HUES64 (cell line): ENCODE measurements around the gene PRSS56.

Experiments used
- H3K27ac ChIP-seq: 2 replicates; pipeline ENCODE4 v1.7.0; 2013; ENCODE audit warnings: low read depth, low read length, inconsistent platforms
- H3K27me3 ChIP-seq: 2 replicates; pipeline ENCODE4 v1.6.1; 2013; ENCODE audit warnings: mild to moderate bottlenecking, low read length; ENCODE audit not compliant: insufficient read depth
- H3K36me3 ChIP-seq: 2 replicates; pipeline ENCODE4 v1.6.1; 2013; ENCODE audit warnings: mild to moderate bottlenecking, low read length; ENCODE audit not compliant: insufficient read depth
- H3K4me1 ChIP-seq: 2 replicates; pipeline ENCODE4 v1.6.1; 2013; ENCODE audit warnings: mild to moderate bottlenecking, low read length, moderate library complexity; ENCODE audit not compliant: insufficient read depth
- H3K4me3 ChIP-seq: 2 replicates; pipeline ENCODE4 v1.5.1; 2013; ENCODE audit warnings: mild to moderate bottlenecking, low read length, moderate library complexity
- H3K9ac ChIP-seq: 2 replicates; pipeline ENCODE4 v1.6.1; 2013; ENCODE audit warnings: mild to moderate bottlenecking, low read depth, low read length
- H3K9me3 ChIP-seq: 2 replicates; pipeline ENCODE4 v1.6.1; 2013; ENCODE audit warnings: low read depth, low read length; ENCODE audit not compliant: insufficient read depth
- WGBS: fragments of 150-250, 120-280 bp; methylation state at CpG from one replicate; pipeline ENCODE4 v1.1.7; 2013; ENCODE audit warnings: missing lambda C conversion rate; 5-methylcytosine and 5-hydroxymethylcytosine counted together

PRSS56 gene

DNA sequence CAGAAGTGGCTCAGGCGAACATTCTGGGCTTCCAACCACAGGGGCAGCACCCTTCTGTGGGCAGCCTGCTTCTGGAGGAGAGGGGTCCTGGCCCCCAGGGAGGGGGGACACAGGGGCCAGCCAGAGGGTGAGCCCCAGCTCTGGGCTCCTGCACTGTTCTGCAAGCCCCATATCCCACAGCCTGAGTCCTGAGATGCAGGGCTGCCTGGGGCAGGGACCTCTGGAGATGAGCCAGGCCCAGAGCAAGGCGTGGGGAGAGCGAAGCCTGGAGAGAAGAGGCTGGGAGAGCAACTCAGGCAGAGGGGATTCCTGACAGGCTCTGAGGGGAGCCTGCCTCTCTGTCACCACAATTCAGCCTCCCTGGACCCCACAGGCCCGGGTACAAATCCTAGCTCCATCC, 13.5 kb upstream of the PRSS56 start:
- H3K4me1 ChIP-seq, result peaks cover 16% of the 10 kb centered on the region
- H3K9ac ChIP-seq, result no peak overlapping the region
- peaks cover 63% of the 10 kb centered on the region for H3K27me3 ChIP-seq
- H3K9me3 ChIP-seq, result no peaks in the 10 kb centered on the region
- WGBS, result 81% methylated on average over 4 of the region's 4 CpGs
- H3K4me3 ChIP-seq, result no peak overlapping the region
- no peaks in the 10 kb centered on the region for H3K36me3 ChIP-seq
- no peak overlapping the region for H3K27ac ChIP-seq

DNA sequence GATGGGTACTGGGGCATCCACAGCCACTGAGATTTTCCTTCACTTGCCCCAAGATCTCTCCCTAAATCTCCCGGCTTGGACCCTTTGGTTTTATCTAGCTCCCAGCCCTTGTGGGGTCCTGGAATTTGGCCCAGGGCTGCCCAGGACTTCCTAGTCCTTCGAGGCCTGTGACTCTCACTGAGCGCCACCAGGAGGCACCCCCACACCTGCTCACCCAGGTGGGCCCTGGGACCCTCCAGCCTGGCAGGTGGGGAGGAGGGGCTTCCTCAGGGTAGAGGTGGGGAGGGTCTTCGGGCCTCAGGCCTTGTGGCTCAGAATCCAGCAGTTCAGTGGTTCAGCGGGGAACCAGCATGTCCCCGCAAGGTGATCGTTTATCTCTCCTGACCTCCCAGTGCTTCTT, 11.9 kb upstream of the PRSS56 start:
- WGBS, result 90% methylated on average over 7 of the region's 7 CpGs

DNA sequence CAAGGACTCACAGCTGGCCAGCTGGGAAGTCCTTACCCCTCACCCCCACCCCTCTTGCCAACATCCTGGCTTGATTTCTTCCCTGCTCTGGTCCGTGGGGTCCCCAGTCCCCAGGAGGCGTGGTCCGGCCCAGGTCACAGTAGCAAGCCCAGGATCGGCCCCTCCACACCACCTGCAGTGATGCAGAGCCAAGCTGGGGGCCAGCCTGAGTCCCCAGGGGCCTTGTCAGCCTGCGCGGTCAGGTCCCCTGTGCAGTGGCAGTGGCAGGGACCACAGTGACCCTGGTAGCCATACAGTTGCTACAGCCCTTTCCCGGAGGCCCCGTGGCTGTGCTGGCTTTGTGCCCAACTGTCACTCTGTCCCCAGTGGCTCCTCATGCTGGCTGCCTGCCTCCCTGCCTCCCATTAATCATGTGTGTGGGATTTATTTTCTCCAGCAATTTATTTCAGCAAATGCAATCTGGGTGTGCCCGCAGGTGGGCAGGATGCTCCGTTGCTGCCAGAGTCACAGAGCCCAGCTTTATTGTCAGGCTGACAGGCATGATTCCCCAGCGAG, 8.8 kb upstream of the PRSS56 start:
- Histone ChIP-seq H3K36me3 (no peaks in the 10 kb centered on the region), H3K27me3 (peaks cover 18% of the 10 kb centered on the region), H3K4me3 (no peak overlapping the region), H3K9me3 (no peaks in the 10 kb centered on the region), H3K27ac (no peak overlapping the region), H3K9ac (no peak overlapping the region), H3K4me1 (no peaks in the 10 kb centered on the region)
- WGBS, result 91% methylated on average over 11 of the region's 11 CpGs

More for the DNA sequence above, 11.9 kb upstream of the PRSS56 start:
- no peaks in the 10 kb centered on the region for H3K36me3 ChIP-seq
- no peak overlapping the region for H3K9ac ChIP-seq
- H3K27me3 ChIP-seq, result peaks cover 50% of the 10 kb centered on the region
- H3K4me1 ChIP-seq, result peaks cover 10% of the 10 kb centered on the region; the same call in 1 of the 2 replicates
- no peak overlapping the region for H3K4me3 ChIP-seq
- H3K27ac ChIP-seq, result no peak overlapping the region
- no peaks in the 10 kb centered on the region for H3K9me3 ChIP-seq

DNA sequence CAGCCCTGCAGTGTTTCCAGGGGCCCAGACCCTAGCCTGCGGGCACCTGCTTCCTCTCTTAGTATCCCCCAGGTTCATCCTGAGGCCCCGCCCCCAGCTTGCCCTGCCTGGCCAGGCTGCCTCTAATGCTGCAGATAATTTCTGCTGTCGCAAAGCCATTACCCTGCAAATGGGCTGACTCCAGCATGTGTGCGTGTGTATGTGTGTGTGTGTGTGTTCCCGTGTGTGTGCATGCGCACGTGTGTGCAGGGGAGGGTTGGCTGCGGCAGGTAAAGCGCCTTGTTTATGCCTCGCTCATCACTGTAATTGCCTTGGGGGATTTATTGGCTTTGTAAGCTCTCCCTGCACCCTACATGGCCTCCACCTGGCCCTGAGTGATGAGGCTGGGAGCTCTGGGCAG, 7.6 kb upstream of the PRSS56 start:
- H3K4me3 ChIP-seq, result no peak overlapping the region
- H3K27ac ChIP-seq, result no peak overlapping the region
- WGBS, result 84% methylated on average over 10 of the region's 10 CpGs
- no peaks in the 10 kb centered on the region for H3K36me3 ChIP-seq
- peaks cover 7% of the 10 kb centered on the region for H3K27me3 ChIP-seq
- no peak overlapping the region for H3K9ac ChIP-seq
- no peaks in the 10 kb centered on the region for H3K9me3 ChIP-seq
- no peaks in the 10 kb centered on the region for H3K4me1 ChIP-seq

DNA sequence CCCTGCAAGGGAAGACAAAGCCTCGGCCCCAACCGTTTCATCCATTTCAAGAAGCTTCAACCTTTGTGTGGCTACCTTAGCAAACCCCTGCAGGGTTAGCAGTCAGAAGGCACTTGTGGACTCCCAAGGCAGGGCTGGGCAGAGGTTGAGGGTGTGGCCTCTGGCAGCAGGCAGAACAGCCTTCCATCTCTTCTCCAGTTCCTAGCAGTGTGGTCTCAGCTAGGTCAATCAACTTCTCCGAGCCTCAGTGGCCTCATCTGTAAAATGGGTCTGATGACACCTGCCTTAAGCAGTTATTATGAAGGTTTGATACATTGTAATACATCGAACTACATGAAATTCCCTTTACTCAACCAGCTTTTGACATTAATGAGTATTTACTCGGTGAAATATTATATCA, 6.8 kb upstream of the PRSS56 start:
- Histone ChIP-seq H3K27ac (no peak overlapping the region), H3K9ac (no peak overlapping the region), H3K36me3 (no peaks in the 10 kb centered on the region), H3K4me1 (no peaks in the 10 kb centered on the region), H3K9me3 (no peaks in the 10 kb centered on the region), H3K27me3 (peaks cover 5% of the 10 kb centered on the region), H3K4me3 (no peak overlapping the region)
- WGBS, result 91% methylated on average over 3 of the region's 5 CpGs

DNA sequence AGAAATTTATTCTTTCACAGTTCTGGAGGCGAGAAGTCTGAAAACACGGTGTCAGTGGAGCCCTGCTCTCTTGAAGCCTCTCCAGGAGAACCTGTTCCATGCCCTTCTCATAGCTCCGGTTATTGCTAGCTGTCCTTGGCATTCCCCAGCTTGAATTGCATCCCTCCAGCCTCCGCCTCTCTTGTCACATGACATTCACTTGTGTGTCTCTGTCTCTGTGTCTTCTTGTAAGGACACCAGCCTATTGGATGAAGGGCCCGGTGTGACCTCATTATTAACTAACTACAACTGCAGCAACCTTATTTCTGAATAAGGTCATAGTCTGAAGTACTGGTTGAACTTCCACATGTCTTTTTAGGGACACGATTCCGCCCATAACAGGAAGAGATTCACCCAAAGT, 4.5 kb upstream of the PRSS56 start:
- Histone ChIP-seq H3K27ac (no peak overlapping the region), H3K4me1 (no peaks in the 10 kb centered on the region), H3K27me3 (peaks cover 23% of the 10 kb centered on the region), H3K9me3 (no peaks in the 10 kb centered on the region), H3K36me3 (no peaks in the 10 kb centered on the region), H3K4me3 (no peak overlapping the region), H3K9ac (no peak overlapping the region)
- 89% methylated on average over 7 of the region's 7 CpGs for WGBS

DNA sequence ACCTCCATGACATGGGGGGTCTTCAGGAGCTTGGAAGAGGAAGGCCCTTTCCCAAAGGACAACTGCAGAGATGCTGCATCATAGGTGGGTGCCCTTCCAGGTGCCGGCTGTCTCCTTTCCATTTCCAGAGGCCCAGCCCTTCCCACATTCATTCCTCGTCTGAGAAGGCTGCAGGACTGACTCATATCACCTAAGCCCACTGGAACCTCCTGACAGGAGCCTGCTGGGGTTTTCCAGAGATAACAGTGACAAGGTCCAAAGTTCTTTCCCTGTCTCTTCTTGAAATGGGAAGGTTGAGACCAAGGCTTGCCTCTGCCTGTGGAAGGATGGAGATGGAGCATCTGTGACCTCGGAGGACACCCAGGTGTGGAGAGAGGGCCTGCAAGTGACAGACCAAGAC, 3.6 kb upstream of the PRSS56 start:
- Histone ChIP-seq H3K9me3 (no peaks in the 10 kb centered on the region), H3K4me1 (no peaks in the 10 kb centered on the region), H3K27me3 (peaks cover 32% of the 10 kb centered on the region), H3K36me3 (no peaks in the 10 kb centered on the region), H3K27ac (no peak overlapping the region), H3K9ac (no peak overlapping the region), H3K4me3 (no peak overlapping the region)
- 83% methylated on average over 3 of the region's 3 CpGs for WGBS

DNA sequence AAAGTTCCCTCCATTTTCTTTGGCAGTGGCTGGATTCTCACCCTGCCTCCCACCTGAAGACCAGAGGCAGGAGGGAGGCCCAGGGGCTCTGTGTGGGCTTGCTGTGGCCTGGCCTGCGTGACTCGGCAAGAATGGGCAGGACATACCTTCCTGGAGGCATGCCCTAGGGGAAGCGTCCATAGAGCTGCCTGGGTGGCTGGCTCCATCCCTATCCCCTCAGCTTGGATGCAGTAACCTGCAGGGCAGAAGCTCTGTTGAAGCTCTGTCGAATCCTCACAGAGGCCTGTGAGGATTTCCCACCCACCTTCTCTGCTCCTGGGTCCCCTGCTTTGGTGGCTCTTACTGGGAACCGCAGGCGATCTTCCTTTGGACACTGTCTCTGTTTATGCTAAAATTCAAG, 1.3 kb upstream of the PRSS56 start:
- Histone ChIP-seq H3K36me3 (no peaks in the 10 kb centered on the region), H3K27ac (no peak overlapping the region), H3K4me3 (no peak overlapping the region), H3K4me1 (no peaks in the 10 kb centered on the region), H3K9ac (no peak overlapping the region), H3K9me3 (no peaks in the 10 kb centered on the region), H3K27me3 (peaks cover 55% of the 10 kb centered on the region)
- WGBS, result 65% methylated on average over 6 of the region's 6 CpGs

DNA sequence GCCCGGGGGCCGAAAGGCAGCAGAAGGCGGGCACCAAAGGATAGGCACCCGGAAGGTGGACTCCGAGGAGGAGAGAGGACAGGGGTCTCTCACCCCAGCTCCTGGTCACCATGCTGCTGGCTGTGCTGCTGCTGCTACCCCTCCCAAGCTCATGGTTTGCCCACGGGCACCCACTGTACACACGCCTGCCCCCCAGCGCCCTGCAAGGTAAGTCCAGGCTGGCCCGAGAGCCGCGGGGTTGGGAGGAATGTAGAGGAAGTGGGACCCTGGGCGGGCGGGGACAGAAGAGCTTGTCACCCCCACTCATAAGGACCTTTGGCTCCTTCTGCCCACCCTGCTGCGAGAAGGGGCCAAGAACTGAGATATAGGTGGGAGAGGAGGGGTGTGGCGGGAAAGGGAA, 301 bp downstream of the PRSS56 start:
- H3K9ac ChIP-seq, result no peak overlapping the region
- H3K27me3 ChIP-seq, result peaks cover 70% of the 10 kb centered on the region
- 81% methylated on average over 13 of the region's 15 CpGs for WGBS
- H3K36me3 ChIP-seq, result no peaks in the 10 kb centered on the region
- no peaks in the 10 kb centered on the region for H3K9me3 ChIP-seq
- no peak overlapping the region for H3K4me3 ChIP-seq
- peaks cover 3% of the 10 kb centered on the region for H3K4me1 ChIP-seq
- H3K27ac ChIP-seq, result no peak overlapping the region

DNA sequence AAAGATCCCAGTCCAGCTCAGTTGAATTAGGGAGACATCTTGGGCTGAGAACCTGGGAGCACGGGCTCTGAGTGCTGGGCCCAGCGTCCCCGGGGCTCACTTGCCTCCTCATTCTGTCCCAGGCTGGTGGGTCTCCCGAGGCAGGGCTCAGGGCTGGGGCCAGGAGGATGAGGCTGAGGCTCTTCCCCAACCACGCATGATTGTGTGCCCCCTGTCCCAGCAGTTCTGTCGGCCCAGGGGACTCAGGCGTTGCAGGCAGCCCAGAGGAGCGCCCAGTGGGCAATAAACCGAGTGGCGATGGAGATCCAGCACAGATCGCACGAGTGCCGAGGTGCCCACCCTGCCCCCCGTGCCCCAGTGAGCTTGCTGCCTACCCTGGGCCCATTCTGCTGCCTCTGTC, 910 bp downstream of the PRSS56 start:
- Histone ChIP-seq H3K4me3 (no peak overlapping the region), H3K27ac (no peak overlapping the region)

DNA sequence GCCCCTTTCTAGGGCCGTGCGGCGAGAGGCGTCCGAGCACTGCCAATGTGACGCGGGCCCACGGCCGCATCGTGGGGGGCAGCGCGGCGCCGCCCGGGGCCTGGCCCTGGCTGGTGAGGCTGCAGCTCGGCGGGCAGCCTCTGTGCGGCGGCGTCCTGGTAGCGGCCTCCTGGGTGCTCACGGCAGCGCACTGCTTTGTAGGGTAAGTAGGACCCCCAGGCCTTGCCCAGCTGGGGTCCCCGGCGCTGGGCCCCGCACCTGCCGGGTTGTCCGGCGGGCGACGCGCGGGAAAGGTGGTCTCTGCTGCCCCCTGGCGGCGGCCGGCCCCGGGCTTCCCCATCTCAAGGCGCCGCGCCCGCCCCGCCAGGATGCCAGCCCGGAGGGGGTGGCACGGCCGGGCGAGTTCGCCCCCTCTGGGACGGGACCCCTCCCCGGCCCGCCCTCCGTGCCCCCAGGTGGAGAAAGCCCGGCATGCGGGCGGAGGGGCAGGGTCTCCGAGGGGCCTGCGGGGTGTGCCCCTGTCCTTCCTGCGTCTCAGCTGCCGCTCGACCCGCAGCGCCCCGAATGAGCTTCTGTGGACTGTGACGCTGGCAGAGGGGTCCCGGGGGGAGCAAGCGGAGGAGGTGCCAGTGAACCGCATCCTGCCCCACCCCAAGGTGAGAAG, 1.9 kb downstream of the PRSS56 start:
- H3K9ac ChIP-seq, result no peak overlapping the region
- no peaks in the 10 kb centered on the region for H3K36me3 ChIP-seq
- WGBS, result 10% methylated on average over 66 of the region's 66 CpGs
- H3K27ac ChIP-seq, result no peak overlapping the region
- H3K4me3 ChIP-seq, result peak overlapping the region; percentile 37
- no peaks in the 10 kb centered on the region for H3K9me3 ChIP-seq
- peaks cover 3% of the 10 kb centered on the region for H3K4me1 ChIP-seq
- peaks cover 70% of the 10 kb centered on the region for H3K27me3 ChIP-seq

More for the DNA sequence above, 910 bp downstream of the PRSS56 start:
- H3K36me3 ChIP-seq, result no peaks in the 10 kb centered on the region
- H3K9ac ChIP-seq, result no peak overlapping the region
- H3K4me1 ChIP-seq, result peaks cover 3% of the 10 kb centered on the region
- WGBS, result 89% methylated on average over 14 of the region's 14 CpGs
- H3K27me3 ChIP-seq, result peaks cover 70% of the 10 kb centered on the region
- no peaks in the 10 kb centered on the region for H3K9me3 ChIP-seq
